Endothelial cell of umbilical vein (primary cell): ENCODE data around the gene SCP2.

Source experiments
- CTCF ChIP-seq, 2 donors: IDR thresholded peaks; 1 replicate in 1 of 2; 2 replicates in 1 of 2; pipeline ENCODE4 v1.5.1; 2011; ENCODE audit warnings: low read length in 2 of 2, mild to moderate bottlenecking in 2 of 2, moderate library complexity in 2 of 2, control low read depth in 1 of 2, inconsistent platforms in 1 of 2, low read depth in 1 of 2; ENCODE audit not compliant: insufficient read depth in 1 of 2; ENCODE audit errors: extremely low read depth in 1 of 2
- EZH2 ChIP-seq: IDR thresholded peaks from 2 replicates; pipeline ENCODE4 v1.6.1; 2012; ENCODE audit warnings: borderline replicate concordance, low read depth, mild to moderate bottlenecking, moderate library complexity, low read length, inconsistent platforms; ENCODE audit not compliant: severe bottlenecking
- JUN ChIP-seq: IDR thresholded peaks from 2 replicates; pipeline ENCODE4 v1.6.1; 2011; ENCODE audit warnings: borderline replicate concordance, low read depth; ENCODE audit not compliant: insufficient read length, insufficient read depth
- POLR2A ChIP-seq: IDR thresholded peaks from 2 replicates; pipeline ENCODE4 v1.6.1; 2012; ENCODE audit warnings: low read depth, mild to moderate bottlenecking, control low read depth, low read length
- POLR2AphosphoS5 ChIP-seq: IDR thresholded peaks from 2 replicates; pipeline ENCODE4 v1.6.1; 2012; ENCODE audit warnings: low read depth, mild to moderate bottlenecking, control low read depth, low read length, moderate library complexity; ENCODE audit not compliant: insufficient read depth
- TF ChIP-seq, protein P1 (sequence below): IDR thresholded peaks from 2 replicates; pipeline ENCODE4 v1.6.1; 2011; ENCODE audit not compliant: insufficient read depth, insufficient read length

- TF ChIP-seq CTCF (IDR thresholded peaks at IDR 0.05; ENCODE audit: extremely low read depth in 1 of 2, insufficient read depth in 1 of 2, low read depth in 1 of 2, low read length in 2 of 2) = no peak
- TF ChIP-seq POLR2AphosphoS5 = no peak
- TF ChIP-seq POLR2A = no peak
- no peak for TF ChIP-seq JUN
- no peak for TF ChIP-seq EZH2
- TF ChIP-seq, protein P1, sequence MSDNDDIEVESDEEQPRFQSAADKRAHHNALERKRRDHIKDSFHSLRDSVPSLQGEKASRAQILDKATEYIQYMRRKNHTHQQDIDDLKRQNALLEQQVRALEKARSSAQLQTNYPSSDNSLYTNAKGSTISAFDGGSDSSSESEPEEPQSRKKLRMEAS = no peak
Observed at GRCh38 chr1:53073287-53073686, 146.2 kb downstream of the SCP2 start.
